ENCODE measurements around the gene CDYL.

- TF ChIP-seq CTCF (conservative IDR thresholded peaks at IDR 0.05) (no peak), EZH2 (IDR thresholded peaks at IDR 0.05; ENCODE audit: low read depth) (no peak)
Measured at GRCh38 chr6:4910037-4910760, 134.0 kb downstream of the CDYL start.

All from PC-9 (cell line).